NCI-H1930 (cell line): ENCODE results near the gene PLEKHG5.
A peak's percentile ranks its signal among the peaks of the same experiment; 100 is the strongest.
"Not testable (repeated sequence)": the region's sequence is repeated elsewhere in the genome, so short reads cannot be mapped to it uniquely, and the experiment has no call there.

ENCODE experiments used
- DNase-seq, 2 experiments: peaks; one replicate each; lab custom pipeline; 2025; lab: John Stamatoyannopoulos, UW

The PLEKHG5 gene

DNA sequence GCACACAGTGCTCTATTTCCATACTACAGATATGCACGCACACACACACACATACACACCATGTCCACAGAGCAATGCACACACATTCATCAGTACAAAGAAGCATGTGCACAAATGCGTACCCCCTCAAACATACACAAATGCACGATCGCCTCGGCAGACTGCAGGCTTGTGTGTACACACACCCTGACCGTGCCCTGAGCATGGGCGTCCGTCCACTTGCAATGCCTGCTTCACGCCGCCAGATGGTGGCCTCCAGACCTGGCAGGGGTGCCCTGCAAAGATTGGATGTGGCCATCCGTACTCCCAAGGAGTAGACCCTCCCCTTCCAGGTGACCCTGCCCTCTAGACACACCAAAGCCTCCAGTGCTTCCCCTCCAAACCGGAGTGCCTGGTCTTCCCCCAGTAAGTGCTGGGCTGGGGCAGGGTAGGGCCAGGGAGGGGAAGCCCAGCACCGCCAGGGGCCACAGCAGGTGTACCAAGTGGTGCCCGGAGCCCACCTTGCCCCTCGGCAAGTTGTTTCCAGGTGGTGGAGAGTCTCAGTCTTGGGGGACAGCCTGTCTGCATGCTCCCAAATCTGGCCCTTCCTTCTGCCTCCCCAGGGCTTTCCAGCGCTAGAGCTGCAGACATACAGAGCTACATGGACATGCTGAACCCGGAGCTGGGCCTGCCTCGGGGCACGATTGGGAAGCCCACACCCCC is 46.3 kb downstream of the PLEKHG5 start:
- DNase-seq: no peak

GRCh38 chr1:6444377-6444776 is 47.1 kb downstream of the PLEKHG5 start:
- DNase-seq: no peak

DNA sequence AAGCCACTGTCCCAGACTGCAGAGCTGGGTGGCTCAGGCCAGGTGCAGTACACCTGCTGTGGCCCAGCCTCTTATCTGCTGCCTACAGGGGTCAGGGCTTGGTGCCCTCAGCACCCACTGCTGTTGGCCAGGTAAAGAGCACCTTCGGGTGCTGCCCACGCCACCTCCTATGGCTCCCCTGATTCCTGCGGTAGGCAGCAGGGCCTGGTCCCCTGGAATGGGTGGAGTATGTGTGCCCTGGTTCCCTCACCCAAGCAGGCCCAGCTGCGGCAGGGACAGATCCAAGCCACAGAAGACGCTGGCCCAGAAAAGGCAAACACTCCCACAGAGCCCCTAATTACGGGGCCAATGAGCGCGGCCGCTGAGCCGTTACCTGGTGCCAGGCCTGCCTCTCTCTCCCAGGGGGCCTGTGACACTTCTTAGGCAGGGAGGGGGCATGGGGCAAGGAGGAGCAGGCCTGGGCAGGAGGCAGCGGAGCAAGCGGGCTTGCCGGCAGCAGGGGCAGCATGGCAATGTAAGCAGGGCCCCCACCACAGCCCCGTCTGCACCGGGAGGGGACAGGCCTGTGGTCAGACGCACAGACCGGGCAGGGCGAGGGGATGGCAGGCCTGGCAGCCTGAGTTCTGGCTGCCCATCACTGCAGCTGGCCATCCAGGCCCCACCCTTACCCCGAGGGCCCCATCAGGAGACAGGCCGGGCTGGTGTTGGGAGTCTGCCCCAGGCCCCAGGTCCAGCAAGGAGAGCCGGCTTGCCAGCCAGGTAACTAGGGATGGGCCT is 47.9 kb downstream of the PLEKHG5 start:
- DNase-seq: no peak

GRCh38 chr1:6441586-6441985 is 49.9 kb downstream of the PLEKHG5 start:
- DNase-seq: no peak

DNA sequence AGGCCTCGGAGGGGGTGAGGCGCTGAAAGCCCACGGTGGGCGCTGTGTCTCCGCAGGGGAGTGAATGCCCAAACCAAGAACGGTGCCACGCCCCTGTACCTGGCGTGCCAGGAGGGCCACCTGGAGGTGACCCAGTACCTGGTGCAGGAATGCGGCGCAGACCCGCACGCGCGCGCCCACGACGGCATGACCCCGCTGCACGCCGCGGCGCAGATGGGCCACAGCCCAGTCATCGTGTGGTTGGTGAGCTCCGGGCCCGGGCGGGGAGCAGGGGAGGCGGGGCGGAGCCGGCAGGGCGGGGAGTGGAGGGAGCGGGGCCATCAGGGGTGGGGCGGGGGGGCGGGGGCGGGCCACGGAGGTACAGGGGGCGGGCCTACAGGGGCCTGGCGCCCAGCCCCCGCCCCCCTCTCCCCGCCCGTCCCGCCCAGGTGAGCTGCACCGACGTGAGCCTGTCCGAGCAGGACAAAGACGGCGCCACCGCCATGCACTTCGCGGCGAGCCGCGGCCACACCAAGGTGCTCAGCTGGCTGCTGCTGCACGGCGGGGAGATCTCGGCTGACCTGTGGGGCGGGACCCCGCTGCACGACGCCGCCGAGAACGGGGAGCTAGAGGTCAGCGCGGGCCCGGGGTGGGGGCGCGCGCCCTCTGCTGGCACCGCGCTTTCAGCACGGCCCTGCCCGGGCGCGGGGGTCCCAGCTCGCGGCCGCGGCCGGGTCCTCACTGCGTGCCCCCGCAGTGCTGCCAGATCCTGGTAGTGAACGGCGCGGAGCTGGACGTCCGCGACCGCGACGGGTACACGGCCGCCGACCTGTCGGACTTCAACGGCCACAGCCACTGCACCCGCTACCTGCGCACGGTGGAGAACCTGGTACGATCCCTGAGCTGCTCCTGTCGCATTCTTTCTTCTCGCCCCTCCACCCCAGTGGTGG is 51.0 kb downstream of the PLEKHG5 start:
- peak; percentile 35 to 49 for DNase-seq

- DNase-seq: peak; percentile 38 to 56
These were observed 53.4 kb downstream of the PLEKHG5 start for GRCh38 chr1:6438047-6438525.

DNA sequence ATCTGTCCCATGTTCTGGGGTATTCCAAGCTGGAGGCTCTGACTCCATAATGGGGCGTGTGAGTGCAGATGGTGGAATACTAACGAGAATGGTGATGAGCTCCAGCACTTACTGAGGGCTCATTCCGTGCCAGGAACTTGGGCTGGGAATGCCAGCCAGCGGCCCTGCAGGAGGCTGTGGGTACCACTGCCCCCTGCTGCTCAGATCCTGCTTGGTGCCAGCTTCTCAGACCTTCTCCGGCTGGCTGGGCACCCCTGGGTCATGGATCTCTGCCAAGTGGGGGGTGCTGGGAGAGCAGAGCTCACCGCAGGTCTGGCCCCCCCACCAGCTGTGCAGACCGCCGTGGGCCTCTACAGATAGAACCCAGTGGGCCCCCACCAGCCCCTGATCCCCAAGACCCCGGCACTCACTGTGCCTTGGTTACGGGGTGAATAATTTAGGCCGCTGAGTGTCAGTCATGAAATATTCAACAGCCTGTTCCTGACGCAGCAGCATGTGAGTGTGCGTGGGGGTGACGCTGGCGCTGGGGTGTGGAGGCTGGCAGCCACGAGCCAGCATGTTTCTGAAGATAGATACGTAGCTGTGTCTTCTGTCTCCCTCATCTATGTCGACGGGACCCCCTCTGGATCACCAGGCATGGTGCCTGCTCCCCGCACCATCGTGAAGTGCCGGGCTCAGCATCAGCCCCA is 54.3 kb downstream of the PLEKHG5 start:
- not testable (repeated sequence) for DNase-seq

DNA sequence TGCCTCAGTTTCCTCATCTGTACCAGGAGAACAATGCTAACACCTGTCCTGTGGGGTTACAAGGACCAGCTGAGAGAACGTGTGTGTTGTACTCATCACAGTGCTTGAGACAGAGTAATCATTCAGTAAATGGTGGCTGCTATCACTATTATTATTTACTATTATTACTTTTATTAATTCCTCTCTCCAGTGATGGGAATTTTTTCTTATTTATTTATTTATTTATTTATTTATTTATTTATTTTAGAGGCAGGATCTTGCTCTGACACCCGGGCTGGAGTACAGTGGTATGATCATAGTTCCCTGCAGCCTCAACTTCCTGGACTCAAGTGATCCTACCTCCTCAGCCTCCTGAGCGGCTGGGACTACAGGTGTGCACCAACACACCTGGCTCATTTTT is 55.2 kb downstream of the PLEKHG5 start:
- DNase-seq: not testable (repeated sequence)

GRCh38 chr1:6435547-6435946 is 55.9 kb downstream of the PLEKHG5 start:
- DNase-seq: no peak

DNA sequence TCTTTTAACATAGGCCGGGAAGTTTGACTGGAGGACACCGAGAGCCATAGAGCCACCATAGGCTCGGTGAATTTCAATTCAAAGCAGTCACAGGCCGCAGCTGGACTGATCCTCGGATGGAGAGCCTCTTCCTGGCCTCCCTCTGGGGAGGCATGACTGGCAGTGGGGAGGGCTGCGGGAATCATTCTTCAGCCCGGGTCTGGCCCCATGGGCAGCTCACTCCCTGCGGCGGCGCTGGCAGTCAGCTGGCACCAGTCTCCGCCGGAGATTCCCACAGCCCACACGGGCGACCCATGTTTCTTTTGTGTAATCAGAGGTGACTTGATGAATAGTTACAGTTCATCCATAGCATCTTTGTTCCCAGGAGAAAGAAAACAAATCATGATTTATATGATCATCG is 56.3 kb downstream of the PLEKHG5 start:
- no peak for DNase-seq

- no peak for DNase-seq
These were observed 57.3 kb downstream of the PLEKHG5 start for GRCh38 chr1:6434186-6434585.

- DNase-seq: not testable (repeated sequence)
These were observed 59.6 kb downstream of the PLEKHG5 start for GRCh38 chr1:6431645-6432579.

DNA sequence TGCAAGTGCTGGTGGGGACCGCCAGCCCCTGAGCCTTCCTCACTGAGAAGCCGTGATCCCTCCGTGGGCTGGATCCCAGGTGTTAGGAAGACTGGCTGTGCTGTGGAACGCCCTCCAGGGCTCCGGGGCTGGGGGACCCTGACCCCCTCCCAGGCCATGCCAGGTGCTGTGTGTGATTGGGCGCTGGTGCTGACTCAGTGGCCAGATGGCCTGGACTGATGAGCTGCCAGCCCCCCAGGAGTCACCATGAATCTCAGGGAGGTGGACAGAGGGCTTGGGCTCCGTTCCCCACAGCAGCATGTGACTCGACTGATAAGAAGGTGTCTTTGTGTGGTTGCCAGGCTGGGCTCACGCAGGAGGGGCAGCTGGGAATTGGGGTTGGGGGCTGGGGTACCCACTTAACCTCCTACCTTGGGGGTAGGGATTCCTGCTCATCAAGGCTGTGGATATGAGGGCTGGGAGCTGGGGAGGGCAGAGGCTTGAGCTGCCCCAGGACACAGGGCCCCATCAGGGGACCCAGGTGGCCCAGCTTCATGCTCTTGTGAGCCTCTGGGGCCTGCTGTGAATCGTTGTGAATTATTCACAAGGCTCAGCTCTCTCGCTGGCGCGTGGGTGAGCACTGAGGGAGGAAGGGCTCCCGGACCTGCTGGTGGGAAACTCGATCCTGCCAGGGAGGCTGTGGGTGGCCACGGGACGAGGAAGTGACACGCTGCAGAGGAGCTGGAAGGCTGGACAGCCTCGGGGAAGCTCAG is 61.6 kb downstream of the PLEKHG5 start:
- not testable (repeated sequence) for DNase-seq

DNA sequence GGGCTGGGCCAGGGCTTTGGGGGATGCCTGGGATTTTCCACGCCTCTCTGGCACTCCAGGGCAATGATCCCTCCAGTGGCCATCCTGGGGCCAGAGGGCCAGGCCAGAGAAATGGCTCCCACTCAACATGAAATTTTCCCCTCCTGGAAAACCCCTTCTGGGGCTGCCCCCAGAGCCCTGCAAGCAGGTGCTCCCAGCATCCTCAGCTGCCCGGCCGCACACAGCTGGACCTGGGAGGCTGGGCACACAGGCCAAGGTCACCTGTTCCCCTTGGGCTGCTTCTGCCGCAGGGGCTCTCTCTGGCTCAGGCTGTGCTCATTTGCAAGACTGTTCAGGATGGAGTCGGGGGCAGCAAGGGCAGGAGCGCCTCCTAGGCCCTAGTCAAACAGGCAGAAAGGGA is 63.0 kb downstream of the PLEKHG5 start:
- not testable (repeated sequence) for DNase-seq

DNA sequence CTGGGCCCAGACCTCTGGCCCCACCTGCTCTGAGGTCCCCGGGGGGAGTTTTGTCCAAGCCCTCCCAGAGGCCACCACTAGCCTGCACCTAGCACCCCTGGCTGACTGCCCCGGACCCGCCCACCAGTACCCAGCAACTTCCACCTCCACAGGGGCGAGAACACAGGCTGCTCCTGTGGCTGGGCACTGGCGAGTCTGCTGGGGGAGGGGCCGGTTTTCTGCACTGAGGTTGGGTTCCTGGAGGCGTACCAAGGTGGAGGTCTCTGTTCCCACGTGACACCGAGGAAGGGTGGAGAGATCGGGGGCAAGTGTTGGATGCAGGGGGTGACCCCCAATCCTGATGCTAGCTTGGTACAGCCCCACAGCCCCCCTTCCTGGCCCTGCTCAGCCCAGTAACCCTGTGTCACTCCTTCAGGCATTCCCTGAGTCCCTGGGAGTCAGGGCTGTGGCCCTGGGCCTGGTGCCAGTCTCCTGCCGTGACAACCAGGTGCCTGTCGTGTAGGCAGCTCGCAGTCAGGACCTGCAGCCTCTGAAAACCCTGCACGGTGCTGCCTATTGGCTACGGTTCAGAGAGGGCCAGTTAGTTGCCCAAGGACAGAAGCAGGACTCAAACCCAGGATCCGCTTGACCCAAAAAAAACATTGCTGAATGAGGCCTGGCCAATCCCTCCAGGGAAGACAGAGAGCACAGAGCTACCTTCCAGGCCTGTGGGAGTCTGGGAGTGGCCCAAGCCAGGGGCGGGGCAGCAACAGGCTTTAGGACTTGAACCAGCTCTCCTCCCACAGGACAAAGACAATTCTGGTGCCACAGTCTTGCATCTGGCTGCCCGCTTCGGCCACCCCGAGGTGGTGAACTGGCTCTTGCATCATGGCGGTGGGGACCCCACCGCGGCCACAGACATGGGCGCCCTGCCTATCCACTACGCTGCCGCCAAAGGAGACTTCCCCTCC is 63.8 kb downstream of the PLEKHG5 start:
- DNase-seq: no peak

DNA sequence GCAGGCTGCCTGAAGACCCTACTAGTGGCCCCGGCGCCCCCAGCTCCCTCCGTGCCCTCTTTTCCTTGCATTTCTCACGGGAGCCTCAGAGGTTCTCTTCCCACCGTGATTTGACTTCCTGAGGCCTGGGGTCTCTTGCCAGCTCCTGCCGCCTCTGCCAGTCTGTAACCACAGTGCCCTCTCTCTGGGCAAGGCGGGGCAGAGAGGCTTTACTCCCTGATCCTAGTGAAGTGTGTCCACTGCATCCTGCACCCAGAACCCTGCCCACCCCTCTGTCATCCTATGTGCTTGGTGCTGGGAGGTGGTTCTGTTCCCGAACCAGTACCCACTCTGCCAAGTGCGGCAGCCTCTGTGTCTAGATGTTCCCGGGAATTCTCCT is 64.5 kb downstream of the PLEKHG5 start:
- DNase-seq: no peak

DNA sequence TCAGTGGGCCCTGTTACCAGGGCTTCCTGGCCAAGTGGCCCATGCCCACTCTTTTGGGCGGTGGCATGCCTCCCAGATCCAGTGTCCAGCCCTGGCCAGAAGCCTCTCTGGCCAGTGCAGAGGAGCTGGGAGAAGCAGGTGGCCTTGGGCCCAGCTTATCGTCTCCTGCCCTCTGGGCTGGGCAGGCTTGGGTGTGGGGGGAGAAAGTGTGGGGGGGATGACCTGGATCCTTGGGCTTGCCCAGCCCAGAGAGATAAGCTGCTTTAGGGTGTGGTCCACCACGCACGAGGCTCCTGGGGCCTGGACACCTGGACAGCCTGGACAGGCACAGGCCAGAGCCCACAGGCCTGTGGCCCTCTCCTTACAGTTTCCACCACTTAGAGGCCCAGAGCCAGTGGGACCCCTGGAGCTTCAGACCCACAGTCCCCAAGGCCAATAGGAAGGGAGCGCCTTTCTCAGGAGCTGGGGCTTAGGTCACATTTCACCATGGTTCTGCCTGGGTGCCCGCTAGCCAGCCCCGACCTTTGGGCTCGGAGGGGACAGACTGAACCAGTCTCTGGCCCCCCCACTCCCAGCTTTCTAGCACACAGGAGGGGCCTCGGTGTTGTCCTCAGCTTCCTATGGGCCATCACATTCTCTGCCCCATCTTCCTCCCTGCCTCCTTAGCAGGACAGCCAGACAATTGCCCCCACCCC is 65.0 kb downstream of the PLEKHG5 start:
- DNase-seq: no peak

DNA sequence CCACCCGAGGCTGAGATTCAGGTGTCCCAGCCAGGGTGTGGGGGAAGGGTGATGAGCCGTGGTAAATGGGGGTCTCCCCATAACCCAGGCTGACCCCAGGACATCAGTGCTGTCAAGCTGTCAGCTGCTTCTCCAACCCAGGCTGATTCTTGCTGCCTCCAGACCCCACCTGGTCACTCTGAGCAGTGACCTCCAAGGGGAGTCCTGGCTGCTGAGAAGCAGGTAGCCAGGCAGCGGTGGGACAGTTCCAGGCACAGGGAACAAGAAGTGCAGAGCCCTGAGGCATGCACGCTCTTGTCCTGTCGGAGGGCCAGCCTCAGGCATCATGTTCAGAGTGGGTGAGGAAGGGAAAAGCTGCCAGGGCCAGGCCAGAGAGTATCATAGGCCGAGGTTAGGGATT is 65.8 kb downstream of the PLEKHG5 start:
- DNase-seq: no peak
